Hepatocyte (in vitro differentiated cells): ENCODE data around the gene OXT.

Experiments
- EZH2 ChIP-seq: fragments of 200-600 bp; sonication (generic); IDR thresholded peaks from 2 replicates; pipeline ENCODE4 v1.6.1; 2016; ENCODE audit warnings: antibody characterized with exemption, mild to moderate bottlenecking, borderline replicate concordance
- EZH2phosphoT487 ChIP-seq: fragments of 200-600 bp; sonication (generic); IDR thresholded peaks from one replicate; pipeline ENCODE4 v1.6.1; 2018; ENCODE audit warnings: antibody characterized with exemption, mild to moderate bottlenecking, low read depth, moderate library complexity; ENCODE audit not compliant: unreplicated experiment, severe bottlenecking
- TF ChIP-seq, protein P1 (sequence below): fragments of 200-600 bp; sonication (generic); IDR thresholded peaks from 2 replicates; pipeline ENCODE4 v1.5.1; 2016; ENCODE audit warnings: antibody characterized with exemption, mild to moderate bottlenecking; ENCODE audit not compliant: poor library complexity

DNA sequence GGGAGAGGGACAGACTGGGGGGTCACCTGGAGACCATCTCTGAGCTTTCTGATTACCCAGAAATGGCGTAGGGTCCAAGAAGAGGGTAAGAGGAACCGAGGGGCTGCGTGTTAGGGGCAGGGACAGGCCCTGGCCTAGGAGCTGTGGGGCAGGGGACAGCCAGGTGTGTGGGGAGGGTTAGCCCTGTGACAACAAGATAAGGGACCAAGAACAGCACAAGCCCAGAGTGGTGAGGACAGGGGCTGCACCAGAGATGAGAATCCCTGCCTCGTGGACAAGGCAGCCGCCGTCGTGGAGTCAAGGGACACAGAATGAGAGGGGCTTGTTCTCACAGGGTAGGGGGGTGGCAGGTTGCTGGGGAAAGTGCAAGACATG is 13.6 kb downstream of the OXT start:
- TF ChIP-seq, protein P1, sequence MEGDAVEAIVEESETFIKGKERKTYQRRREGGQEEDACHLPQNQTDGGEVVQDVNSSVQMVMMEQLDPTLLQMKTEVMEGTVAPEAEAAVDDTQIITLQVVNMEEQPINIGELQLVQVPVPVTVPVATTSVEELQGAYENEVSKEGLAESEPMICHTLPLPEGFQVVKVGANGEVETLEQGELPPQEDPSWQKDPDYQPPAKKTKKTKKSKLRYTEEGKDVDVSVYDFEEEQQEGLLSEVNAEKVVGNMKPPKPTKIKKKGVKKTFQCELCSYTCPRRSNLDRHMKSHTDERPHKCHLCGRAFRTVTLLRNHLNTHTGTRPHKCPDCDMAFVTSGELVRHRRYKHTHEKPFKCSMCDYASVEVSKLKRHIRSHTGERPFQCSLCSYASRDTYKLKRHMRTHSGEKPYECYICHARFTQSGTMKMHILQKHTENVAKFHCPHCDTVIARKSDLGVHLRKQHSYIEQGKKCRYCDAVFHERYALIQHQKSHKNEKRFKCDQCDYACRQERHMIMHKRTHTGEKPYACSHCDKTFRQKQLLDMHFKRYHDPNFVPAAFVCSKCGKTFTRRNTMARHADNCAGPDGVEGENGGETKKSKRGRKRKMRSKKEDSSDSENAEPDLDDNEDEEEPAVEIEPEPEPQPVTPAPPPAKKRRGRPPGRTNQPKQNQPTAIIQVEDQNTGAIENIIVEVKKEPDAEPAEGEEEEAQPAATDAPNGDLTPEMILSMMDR: no peak
- TF ChIP-seq EZH2 (no peak), EZH2phosphoT487 (no peak)
